Measurements from ENCODE around the gene TMX1. TPM values are rescaled to one million over a fixed set of nuclear protein-coding genes. Genes with fewer than 3 reads are reported as not detected.

The TMX1 gene
- total RNA-seq, 1 donor from 2014 or later = 56.2 TPM

- no peak for TF ChIP-seq CTCF (IDR thresholded peaks at IDR 0.05; ENCODE audit: insufficient read depth, low read depth, low read length)
- no peak for TF ChIP-seq EZH2 (IDR thresholded peaks at IDR 0.05; ENCODE audit: insufficient read depth, low read length)
- no peaks in the 10 kb centered on the region for H3K36me3 ChIP-seq (ENCODE audit: insufficient read depth, low read length)
- H3K27ac ChIP-seq (ENCODE audit: low read depth, low read length) = no peak overlapping the region
- H3K4me3 Mint-ChIP-seq (ENCODE audit: unreplicated experiment) = no peak overlapping the region
- no peaks in the 10 kb centered on the region for H3K79me2 ChIP-seq (ENCODE audit: insufficient read depth, low read length)
- no peaks in the 10 kb centered on the region for H3K9me3 ChIP-seq (ENCODE audit: insufficient read depth, low read depth, low read length)
- no peak overlapping the region for H3K4me2 ChIP-seq (ENCODE audit: low read length)
- H3K36me3 Mint-ChIP-seq (ENCODE audit: low read depth, unreplicated experiment) = peaks cover 2% of the 10 kb centered on the region
- H4K20me1 ChIP-seq (ENCODE audit: insufficient read depth, low read length) = no peaks in the 10 kb centered on the region
- peaks cover 5% of the 10 kb centered on the region for H3K4me1 ChIP-seq (ENCODE audit: insufficient read depth, low read length)
- peak overlapping the region; percentile 34 for H2AFZ ChIP-seq (ENCODE audit: low read depth, low read length)
- no peaks in the 10 kb centered on the region for H3K27me3 ChIP-seq (ENCODE audit: insufficient read depth, low read length)
- H3K9me3 Mint-ChIP-seq (ENCODE audit: unreplicated experiment) = no peaks in the 10 kb centered on the region
- FAIRE-seq (no peak), DNase-seq (ENCODE audit: low read depth) (peak; percentile 47)
- H3K9ac ChIP-seq (ENCODE audit: low read length) = peak overlapping the region; percentile 39
- H3K4me3 ChIP-seq (ENCODE audit: insufficient read depth, low read depth, low read length) = no peak overlapping the region
- no peaks in the 10 kb centered on the region for H3K27me3 Mint-ChIP-seq (ENCODE audit: low read depth, unreplicated experiment)
- peak overlapping the region; percentile 6 for H3K27ac Mint-ChIP-seq (ENCODE audit: unreplicated experiment)
- peaks cover 10% of the 10 kb centered on the region for H3K4me1 Mint-ChIP-seq (ENCODE audit: low read depth, unreplicated experiment)
Measured at GRCh38 chr14:51293149-51293911, 53.3 kb downstream of the TMX1 start.

- no peak overlapping the region for H2AFZ ChIP-seq (ENCODE audit: low read depth, low read length)
- H3K9me3 ChIP-seq (ENCODE audit: insufficient read depth, low read depth, low read length) = no peaks in the 10 kb centered on the region
- H3K79me2 ChIP-seq (ENCODE audit: insufficient read depth, low read length) = no peaks in the 10 kb centered on the region
- DNase-seq (ENCODE audit: low read depth) (no peak), FAIRE-seq (no peak)
- H4K20me1 ChIP-seq (ENCODE audit: insufficient read depth, low read length) = no peaks in the 10 kb centered on the region
- H3K27me3 ChIP-seq (ENCODE audit: insufficient read depth, low read length) = no peaks in the 10 kb centered on the region
- no peak overlapping the region for H3K27ac ChIP-seq (ENCODE audit: low read depth, low read length)
- H3K4me3 ChIP-seq (ENCODE audit: insufficient read depth, low read depth, low read length) = no peak overlapping the region
- no peak overlapping the region for H3K4me2 ChIP-seq (ENCODE audit: low read length)
- no peak overlapping the region for H3K27ac Mint-ChIP-seq (ENCODE audit: unreplicated experiment)
- H3K36me3 Mint-ChIP-seq (ENCODE audit: low read depth, unreplicated experiment) = peaks cover 2% of the 10 kb centered on the region
- H3K4me3 Mint-ChIP-seq (ENCODE audit: unreplicated experiment) = no peak overlapping the region
- H3K27me3 Mint-ChIP-seq (ENCODE audit: low read depth, unreplicated experiment) = no peaks in the 10 kb centered on the region
- TF ChIP-seq EZH2 (IDR thresholded peaks at IDR 0.05; ENCODE audit: insufficient read depth, low read length) = no peak
- TF ChIP-seq CTCF (IDR thresholded peaks at IDR 0.05; ENCODE audit: insufficient read depth, low read depth, low read length) = no peak
- peaks cover 16% of the 10 kb centered on the region for H3K4me1 Mint-ChIP-seq (ENCODE audit: low read depth, unreplicated experiment)
- H3K9me3 Mint-ChIP-seq (ENCODE audit: unreplicated experiment) = no peaks in the 10 kb centered on the region
- H3K4me1 ChIP-seq (ENCODE audit: insufficient read depth, low read length) = peaks cover 5% of the 10 kb centered on the region
- H3K9ac ChIP-seq (ENCODE audit: low read length) = no peak overlapping the region
- no peaks in the 10 kb centered on the region for H3K36me3 ChIP-seq (ENCODE audit: insufficient read depth, low read length)
Measured at GRCh38 chr14:51293912-51294389, 53.9 kb downstream of the TMX1 start.

- peaks cover 5% of the 10 kb centered on the region for H3K4me1 ChIP-seq (ENCODE audit: insufficient read depth, low read length)
- no peak overlapping the region for H3K4me3 ChIP-seq (ENCODE audit: insufficient read depth, low read depth, low read length)
- no peak for TF ChIP-seq CTCF (IDR thresholded peaks at IDR 0.05; ENCODE audit: insufficient read depth, low read depth, low read length)
- no peak for TF ChIP-seq EZH2 (IDR thresholded peaks at IDR 0.05; ENCODE audit: insufficient read depth, low read length)
- Mint-ChIP-seq H3K27ac (ENCODE audit: unreplicated experiment) (no peak overlapping the region), H3K4me1 (ENCODE audit: low read depth, unreplicated experiment) (peaks cover 17% of the 10 kb centered on the region), H3K27me3 (ENCODE audit: low read depth, unreplicated experiment) (no peaks in the 10 kb centered on the region), H3K9me3 (ENCODE audit: unreplicated experiment) (no peaks in the 10 kb centered on the region), H3K4me3 (ENCODE audit: unreplicated experiment) (no peak overlapping the region), H3K36me3 (ENCODE audit: low read depth, unreplicated experiment) (peaks cover 2% of the 10 kb centered on the region)
- DNase-seq (ENCODE audit: low read depth) = no peak
- H3K79me2 ChIP-seq (ENCODE audit: insufficient read depth, low read length) = no peaks in the 10 kb centered on the region
- H3K4me2 ChIP-seq (ENCODE audit: low read length) = no peak overlapping the region
- FAIRE-seq = peak; percentile 68
- no peak overlapping the region for H3K9ac ChIP-seq (ENCODE audit: low read length)
- no peaks in the 10 kb centered on the region for H3K9me3 ChIP-seq (ENCODE audit: insufficient read depth, low read depth, low read length)
- H3K36me3 ChIP-seq (ENCODE audit: insufficient read depth, low read length) = no peaks in the 10 kb centered on the region
- no peak overlapping the region for H2AFZ ChIP-seq (ENCODE audit: low read depth, low read length)
- no peaks in the 10 kb centered on the region for H4K20me1 ChIP-seq (ENCODE audit: insufficient read depth, low read length)
- H3K27me3 ChIP-seq (ENCODE audit: insufficient read depth, low read length) = no peaks in the 10 kb centered on the region
- no peak overlapping the region for H3K27ac ChIP-seq (ENCODE audit: low read depth, low read length)
Measured at GRCh38 chr14:51294951-51295525, 55.0 kb downstream of the TMX1 start.
